Naive B cell (primary cell): ENCODE results near the gene PTGR3. TPM values are rescaled to one million over a fixed set of nuclear protein-coding genes. Genes with fewer than 3 reads are reported as not detected.

Source experiments
- ATAC-seq, 2 donors: fragments of 150-1000 bp; cut with Tn5 transposase; 2 replicates each; pipeline ENCODE4 v1.10.0; 2021; ENCODE audit warnings: low read depth in 2 of 2, mild to moderate bottlenecking in 2 of 2, moderate library complexity in 2 of 2
- DNase-seq: peaks from one replicate; pipeline ENCODE4 v3.0.0; 2022
- H3K27ac Mint-ChIP-seq, 6 donors: one replicate each; pipeline ENCODE4 v1.8.0; 2020 to 2022; ENCODE audit warnings: mild to moderate bottlenecking in 6 of 6, mixed read lengths in 6 of 6, moderate library complexity in 5 of 6, inconsistent platforms in 2 of 6
- H3K27me3 Mint-ChIP-seq, 3 donors: one replicate each; pipeline ENCODE4 v1.8.0; 2021 to 2022; ENCODE audit warnings: mixed read lengths in 3 of 3, mild to moderate bottlenecking in 1 of 3
- H3K36me3 Mint-ChIP-seq, 2 donors: one replicate each; pipeline ENCODE4 v1.8.0; 2020 to 2022; ENCODE audit warnings: mixed read lengths in 2 of 2, inconsistent platforms in 1 of 2, mild to moderate bottlenecking in 1 of 2
- H3K4me1 Mint-ChIP-seq, 3 donors: one replicate each; pipeline ENCODE4 v1.8.0; 2020 to 2022; ENCODE audit warnings: mixed read lengths in 3 of 3, inconsistent platforms in 1 of 3, mild to moderate bottlenecking in 1 of 3, moderate library complexity in 1 of 3
- H3K4me3 Mint-ChIP-seq, 8 donors: one replicate each; pipeline ENCODE4 v1.8.0; 2020 to 2022; ENCODE audit warnings: mild to moderate bottlenecking in 8 of 8, mixed read lengths in 8 of 8, moderate library complexity in 8 of 8, inconsistent platforms in 2 of 8
- H3K9me3 Mint-ChIP-seq, 7 donors: one replicate each; pipeline ENCODE4 v1.8.0; 2020 to 2022; ENCODE audit warnings: mixed read lengths in 7 of 7, mild to moderate bottlenecking in 5 of 7, inconsistent platforms in 2 of 7, moderate library complexity in 1 of 7
- polyA plus RNA-seq, 6 donors: library from polyadenylated mRNA; unstranded; fragments of 300-500 nt; fragmentation: Illumina TruSeq; gene quantifications; one replicate each; pipeline ENCODE4 v1.2.3, GENCODE V29; 2021; ENCODE audit warnings: low read depth in 6 of 6

PTGR3 gene
- polyA plus RNA-seq, 6 donors from 2014 or later: 14.7 to 36.8 (median 22.5) TPM

GRCh38 chr18:75247611-75248421 is 38.9 kb upstream of the PTGR3 start:
- Mint-ChIP-seq H3K36me3 (peaks cover 0 to 7% of the 10 kb centered on the region in 2 donors), H3K9me3 (peaks cover 0 to 9% (median 5%) of the 10 kb centered on the region in 7 donors), H3K4me1 (peaks cover 32 to 42% (median 36%) of the 10 kb centered on the region in 3 donors), H3K4me3 (peak overlapping the region; percentile 80 to 91 (median 86)), H3K27ac (peak overlapping the region; percentile 58 to 94 (median 85)), H3K27me3 (no peaks in the 10 kb centered on the region)
- ATAC-seq (peak; percentile 21), DNase-seq (no peak)

GRCh38 chr18:75246721-75247610 is 38.0 kb upstream of the PTGR3 start:
- no peak for ATAC-seq
- peak overlapping the region; percentile 80 to 91 (median 86) for H3K4me3 Mint-ChIP-seq
- H3K4me1 Mint-ChIP-seq: peaks cover 31 to 42% (median 36%) of the 10 kb centered on the region in 3 donors
- no peaks in the 10 kb centered on the region for H3K27me3 Mint-ChIP-seq
- no peak for DNase-seq
- H3K36me3 Mint-ChIP-seq: peaks cover 0 to 7% of the 10 kb centered on the region in 2 donors
- peaks cover 0 to 9% (median 5%) of the 10 kb centered on the region in 7 donors for H3K9me3 Mint-ChIP-seq
- peak overlapping the region; percentile 58 to 94 (median 85) for H3K27ac Mint-ChIP-seq

- DNase-seq (no peak), ATAC-seq (no peak)
- Mint-ChIP-seq H3K36me3 (peaks cover 0 to 2% of the 10 kb centered on the region in 2 donors), H3K27me3 (no peaks in the 10 kb centered on the region), H3K4me1 (peaks cover 29 to 42% (median 34%) of the 10 kb centered on the region in 3 donors), H3K27ac (peak overlapping the region in 1 of 6 donors; percentile 11), H3K4me3 (no peak overlapping the region), H3K9me3 (peaks cover 0 to 4% (median 3%) of the 10 kb centered on the region in 7 donors)
Measured at GRCh38 chr18:75244351-75245313, 35.7 kb upstream of the PTGR3 start.

- DNase-seq: no peak
- no peak overlapping the region for H3K4me3 Mint-ChIP-seq
- no peak overlapping the region for H3K27ac Mint-ChIP-seq
- no peaks in the 10 kb centered on the region for H3K27me3 Mint-ChIP-seq
- H3K36me3 Mint-ChIP-seq: no peaks in the 10 kb centered on the region
- H3K4me1 Mint-ChIP-seq: peaks cover 14 to 22% (median 21%) of the 10 kb centered on the region in 3 donors
- peaks cover 0 to 3% (median 0%) of the 10 kb centered on the region in 7 donors for H3K9me3 Mint-ChIP-seq
- no peak for ATAC-seq
Measured at GRCh38 chr18:75241705-75242104, 32.8 kb upstream of the PTGR3 start.

GRCh38 chr18:75240433-75240832 is 31.5 kb upstream of the PTGR3 start:
- DNase-seq (no peak), ATAC-seq (no peak)
- no peak overlapping the region for H3K4me3 Mint-ChIP-seq
- H3K36me3 Mint-ChIP-seq: no peaks in the 10 kb centered on the region
- H3K9me3 Mint-ChIP-seq: peaks cover 0 to 3% (median 0%) of the 10 kb centered on the region in 7 donors
- no peak overlapping the region for H3K27ac Mint-ChIP-seq
- H3K27me3 Mint-ChIP-seq: no peaks in the 10 kb centered on the region
- peaks cover 13 to 22% (median 22%) of the 10 kb centered on the region in 3 donors for H3K4me1 Mint-ChIP-seq

- ATAC-seq (no peak), DNase-seq (no peak)
- Mint-ChIP-seq H3K27ac (no peak overlapping the region), H3K9me3 (peaks cover 0 to 3% (median 0%) of the 10 kb centered on the region in 7 donors), H3K27me3 (no peaks in the 10 kb centered on the region), H3K4me3 (no peak overlapping the region), H3K36me3 (no peaks in the 10 kb centered on the region), H3K4me1 (peaks cover 8 to 23% (median 21%) of the 10 kb centered on the region in 3 donors)
Measured at GRCh38 chr18:75238786-75239185, 29.8 kb upstream of the PTGR3 start.

- peaks cover 8 to 23% (median 19%) of the 10 kb centered on the region in 3 donors for H3K4me1 Mint-ChIP-seq
- no peak overlapping the region for H3K4me3 Mint-ChIP-seq
- no peaks in the 10 kb centered on the region for H3K27me3 Mint-ChIP-seq
- DNase-seq (no peak), ATAC-seq (no peak)
- peaks cover 0 to 3% (median 0%) of the 10 kb centered on the region in 7 donors for H3K9me3 Mint-ChIP-seq
- no peak overlapping the region for H3K27ac Mint-ChIP-seq
- H3K36me3 Mint-ChIP-seq: no peaks in the 10 kb centered on the region
Measured at GRCh38 chr18:75238100-75238499, 29.2 kb upstream of the PTGR3 start.

GRCh38 chr18:75235896-75236295 is 27.0 kb upstream of the PTGR3 start:
- H3K27ac Mint-ChIP-seq: peak overlapping the region in 4 of 6 donors; percentile 42 to 67 (median 54)
- H3K4me3 Mint-ChIP-seq: peak overlapping the region in 2 of 8 donors; percentile 43 to 51
- H3K36me3 Mint-ChIP-seq: no peaks in the 10 kb centered on the region
- ATAC-seq (no peak), DNase-seq (no peak)
- peaks cover 0 to 3% (median 0%) of the 10 kb centered on the region in 7 donors for H3K9me3 Mint-ChIP-seq
- peaks cover 8 to 19% (median 17%) of the 10 kb centered on the region in 3 donors for H3K4me1 Mint-ChIP-seq
- H3K27me3 Mint-ChIP-seq: no peaks in the 10 kb centered on the region

- Mint-ChIP-seq H3K4me3 (no peak overlapping the region), H3K27ac (no peak overlapping the region), H3K36me3 (peaks cover 0 to 4% of the 10 kb centered on the region in 2 donors), H3K9me3 (no peaks in the 10 kb centered on the region), H3K4me1 (peaks cover 8 to 17% (median 17%) of the 10 kb centered on the region in 3 donors), H3K27me3 (no peaks in the 10 kb centered on the region)
- ATAC-seq: no peak
- DNase-seq: no peak
Measured at GRCh38 chr18:75234901-75235300, 26.0 kb upstream of the PTGR3 start.

- Mint-ChIP-seq H3K4me3 (no peak overlapping the region), H3K36me3 (peaks cover 0 to 4% of the 10 kb centered on the region in 2 donors), H3K27me3 (peaks cover 0 to 12% (median 7%) of the 10 kb centered on the region in 3 donors), H3K9me3 (peaks cover 0 to 2% (median 0%) of the 10 kb centered on the region in 7 donors), H3K4me1 (peaks cover 23 to 30% (median 25%) of the 10 kb centered on the region in 3 donors), H3K27ac (no peak overlapping the region)
- no peak for ATAC-seq
- DNase-seq: no peak
Measured at GRCh38 chr18:75231053-75231406, 22.1 kb upstream of the PTGR3 start.

GRCh38 chr18:75230163-75231052 is 21.5 kb upstream of the PTGR3 start:
- H3K36me3 Mint-ChIP-seq: peaks cover 0 to 4% of the 10 kb centered on the region in 2 donors
- peaks cover 17 to 23% (median 20%) of the 10 kb centered on the region in 3 donors for H3K4me1 Mint-ChIP-seq
- H3K9me3 Mint-ChIP-seq: peaks cover 0 to 2% (median 0%) of the 10 kb centered on the region in 7 donors
- DNase-seq (no peak), ATAC-seq (no peak)
- H3K27me3 Mint-ChIP-seq: peaks cover 0 to 12% (median 7%) of the 10 kb centered on the region in 3 donors
- H3K27ac Mint-ChIP-seq: no peak overlapping the region
- no peak overlapping the region for H3K4me3 Mint-ChIP-seq

GRCh38 chr18:75229437-75229836 is 20.5 kb upstream of the PTGR3 start:
- ATAC-seq (no peak), DNase-seq (no peak)
- peaks cover 0 to 12% (median 7%) of the 10 kb centered on the region in 3 donors for H3K27me3 Mint-ChIP-seq
- H3K36me3 Mint-ChIP-seq: peaks cover 0 to 4% of the 10 kb centered on the region in 2 donors
- H3K4me1 Mint-ChIP-seq: peaks cover 14 to 23% (median 20%) of the 10 kb centered on the region in 3 donors
- no peak overlapping the region for H3K4me3 Mint-ChIP-seq
- no peak overlapping the region for H3K27ac Mint-ChIP-seq
- H3K9me3 Mint-ChIP-seq: peaks cover 0 to 2% (median 0%) of the 10 kb centered on the region in 7 donors
